HEK293 (cell line): ENCODE measurements around the gene BRWD1.

ENCODE experiments used
- GLI4 ChIP-seq: fragments of 450-650 bp; formaldehyde crosslinking; IDR thresholded peaks from 2 replicates; pipeline ENCODE4 v1.5.1; 2016; ENCODE audit warnings: missing biosample characterization, missing genetic modification characterization
- GLIS2 ChIP-seq: fragments of 450-650 bp; formaldehyde crosslinking; IDR thresholded peaks from 2 replicates; pipeline ENCODE4 v1.5.1; 2016; ENCODE audit warnings: missing biosample characterization, missing genetic modification characterization
- HOXD13 ChIP-seq: sonication (generic); formaldehyde crosslinking; IDR thresholded peaks from 2 replicates; pipeline ENCODE4 v1.8.0; 2022; ENCODE audit warnings: missing genetic modification reagents, borderline replicate concordance
- KLF7 ChIP-seq: fragments of 450-650 bp; formaldehyde crosslinking; IDR thresholded peaks from 2 replicates; pipeline ENCODE4 v1.5.1; 2016; ENCODE audit warnings: missing biosample characterization, missing genetic modification characterization, borderline replicate concordance
- MYNN ChIP-seq: fragments of 450-650 bp; formaldehyde crosslinking; IDR thresholded peaks from 2 replicates; pipeline ENCODE4 v1.5.1; 2016; ENCODE audit warnings: missing biosample characterization, missing genetic modification characterization, borderline replicate concordance
- REPIN1 ChIP-seq: fragments of 450-650 bp; formaldehyde crosslinking; IDR thresholded peaks from 2 replicates; pipeline ENCODE4 v1.5.1; 2017; ENCODE audit warnings: missing biosample characterization, missing genetic modification characterization, low read depth
- SCRT2 ChIP-seq: fragments of 450-650 bp; formaldehyde crosslinking; IDR thresholded peaks from 2 replicates; pipeline ENCODE4 v1.5.1; 2016; ENCODE audit warnings: missing biosample characterization, missing genetic modification characterization
- ZBTB17 ChIP-seq: fragments of 450-650 bp; formaldehyde crosslinking; IDR thresholded peaks from 2 replicates; pipeline ENCODE4 v1.5.1; 2016; ENCODE audit warnings: missing biosample characterization, missing genetic modification characterization
- ZBTB8A ChIP-seq: fragments of 450-650 bp; formaldehyde crosslinking; IDR thresholded peaks from 2 replicates; pipeline ENCODE4 v1.5.1; 2016; ENCODE audit warnings: missing biosample characterization, missing genetic modification characterization
- ZFP41 ChIP-seq: fragments of 450-650 bp; formaldehyde crosslinking; IDR thresholded peaks from 2 replicates; pipeline ENCODE4 v1.5.1; 2016; ENCODE audit warnings: missing biosample characterization, missing genetic modification characterization, borderline replicate concordance
- ZNF10 ChIP-seq: fragments of 450-650 bp; formaldehyde crosslinking; IDR thresholded peaks from 2 replicates; pipeline ENCODE4 v1.5.1; 2017; ENCODE audit warnings: missing biosample characterization, missing genetic modification characterization
- ZNF133 ChIP-seq: fragments of 450-650 bp; formaldehyde crosslinking; IDR thresholded peaks from 2 replicates; pipeline ENCODE4 v1.5.1; 2016; ENCODE audit warnings: missing biosample characterization, missing genetic modification characterization
- ZNF248 ChIP-seq: fragments of 450-650 bp; formaldehyde crosslinking; IDR thresholded peaks from 2 replicates; pipeline ENCODE4 v1.5.1; 2017; ENCODE audit warnings: missing biosample characterization, missing genetic modification characterization
- ZNF274 ChIP-seq, 2 experiments: fragments of 200-500 bp in 1 of 2; fragments of 450-650 bp in 1 of 2; sonication (Bioruptor generic) in 1 of 2; formaldehyde crosslinking in 1 of 2; IDR thresholded peaks; 2 replicates each; pipeline versions ENCODE4 v1.5.1 to v1.6.1; 2014 to 2016; ENCODE audit warnings: borderline replicate concordance in 1 of 2, inconsistent platforms in 1 of 2, low read length in 1 of 2, missing biosample characterization in 1 of 2, missing genetic modification characterization in 1 of 2
- ZNF311 ChIP-seq: fragments of 450-650 bp; formaldehyde crosslinking; IDR thresholded peaks from 2 replicates; pipeline ENCODE4 v1.5.1; 2017; ENCODE audit warnings: missing biosample characterization, missing genetic modification characterization, borderline replicate concordance
- ZNF366 ChIP-seq: fragments of 450-650 bp; formaldehyde crosslinking; conservative IDR thresholded peaks from 2 replicates; pipeline ENCODE4 v1.5.1; 2016; ENCODE audit warnings: missing biosample characterization, missing genetic modification characterization
- ZNF37A ChIP-seq: fragments of 450-650 bp; IDR thresholded peaks from 2 replicates; pipeline ENCODE4 v1.5.1; 2018; ENCODE audit warnings: missing biosample characterization, missing genetic modification characterization
- ZNF404 ChIP-seq: fragments of 450-650 bp; formaldehyde crosslinking; IDR thresholded peaks from 2 replicates; pipeline ENCODE4 v1.5.1; 2017; ENCODE audit warnings: missing biosample characterization, missing genetic modification characterization
- ZNF416 ChIP-seq: fragments of 450-650 bp; formaldehyde crosslinking; IDR thresholded peaks from 2 replicates; pipeline ENCODE4 v1.5.1; 2016; ENCODE audit warnings: missing biosample characterization, missing genetic modification characterization
- ZNF548 ChIP-seq: fragments of 450-650 bp; formaldehyde crosslinking; IDR thresholded peaks from 2 replicates; pipeline ENCODE4 v1.5.1; 2016; ENCODE audit warnings: missing biosample characterization, missing genetic modification characterization
- ZNF560 ChIP-seq: fragments of 450-650 bp; formaldehyde crosslinking; IDR thresholded peaks from 2 replicates; pipeline ENCODE4 v1.5.1; 2017; ENCODE audit warnings: missing biosample characterization, missing genetic modification characterization, borderline replicate concordance
- ZNF621 ChIP-seq: fragments of 450-650 bp; formaldehyde crosslinking; IDR thresholded peaks from 2 replicates; pipeline ENCODE4 v1.5.1; 2017; ENCODE audit warnings: missing biosample characterization, missing genetic modification characterization
- ZNF624 ChIP-seq: fragments of 450-650 bp; formaldehyde crosslinking; IDR thresholded peaks from 2 replicates; pipeline ENCODE4 v1.5.1; 2017; ENCODE audit warnings: missing biosample characterization, missing genetic modification characterization
- ZNF654 ChIP-seq: fragments of 450-650 bp; formaldehyde crosslinking; IDR thresholded peaks from 2 replicates; pipeline ENCODE4 v1.5.1; 2016; ENCODE audit warnings: low read depth, missing biosample characterization, missing genetic modification characterization
- ZNF664 ChIP-seq: fragments of 450-650 bp; formaldehyde crosslinking; IDR thresholded peaks from 2 replicates; pipeline ENCODE4 v1.5.1; 2016; ENCODE audit warnings: missing biosample characterization, missing genetic modification characterization
- ZNF670 ChIP-seq: fragments of 450-650 bp; formaldehyde crosslinking; IDR thresholded peaks from 2 replicates; pipeline ENCODE4 v1.5.1; 2016; ENCODE audit warnings: missing biosample characterization, missing genetic modification characterization, low read depth
- ZNF701 ChIP-seq: fragments of 450-650 bp; formaldehyde crosslinking; IDR thresholded peaks from 2 replicates; pipeline ENCODE4 v1.5.1; 2016; ENCODE audit warnings: missing biosample characterization, missing genetic modification characterization
- TF ChIP-seq, protein P1 (sequence below): fragments of 450-650 bp; formaldehyde crosslinking; IDR thresholded peaks from 2 replicates; pipeline ENCODE4 v1.5.1; 2016; ENCODE audit warnings: missing biosample characterization, missing genetic modification characterization, low read depth
- TF ChIP-seq, protein P2 (sequence below): fragments of 450-650 bp; formaldehyde crosslinking; IDR thresholded peaks from 2 replicates; pipeline ENCODE4 v1.5.1; 2016; ENCODE audit warnings: missing biosample characterization, missing genetic modification characterization
- TF ChIP-seq, protein P3 (sequence below): fragments of 450-650 bp; IDR thresholded peaks from 2 replicates; pipeline ENCODE4 v1.5.1; 2018; ENCODE audit warnings: missing biosample characterization, missing genetic modification characterization
- TF ChIP-seq, protein P4 (sequence below): fragments of 450-650 bp; formaldehyde crosslinking; IDR thresholded peaks from 2 replicates; pipeline ENCODE4 v1.5.1; 2016; ENCODE audit warnings: missing biosample characterization, missing genetic modification characterization
- TF ChIP-seq, protein P5 (sequence below): fragments of 450-650 bp; formaldehyde crosslinking; IDR thresholded peaks from 2 replicates; pipeline ENCODE4 v1.5.1; 2017; ENCODE audit warnings: missing biosample characterization, missing genetic modification characterization
- TF ChIP-seq, protein P6 (sequence below): fragments of 450-650 bp; formaldehyde crosslinking; IDR thresholded peaks from 2 replicates; pipeline ENCODE4 v1.5.1; 2016; ENCODE audit warnings: missing biosample characterization, missing genetic modification characterization, low read depth

The BRWD1 gene

DNA sequence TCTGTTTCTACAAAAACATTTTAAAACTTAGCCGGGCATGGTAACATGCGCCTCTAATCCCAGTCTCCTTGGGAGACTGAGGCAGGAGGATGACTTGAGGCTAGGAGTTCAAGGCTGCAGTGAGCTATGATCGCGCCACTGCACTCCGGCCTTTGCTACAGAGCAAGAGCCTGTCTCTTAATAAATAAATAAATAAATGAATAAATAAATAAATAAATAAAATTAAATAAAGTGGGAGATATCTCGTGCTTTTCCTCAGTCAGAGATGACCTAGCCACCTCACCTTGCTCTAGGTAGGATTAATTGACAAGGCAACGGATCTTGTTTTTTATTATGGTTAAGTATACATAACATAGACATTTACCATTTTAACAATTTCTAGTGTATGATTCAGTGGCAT lies 14.3 kb upstream of the BRWD1 start (continued):
- TF ChIP-seq, protein P1, sequence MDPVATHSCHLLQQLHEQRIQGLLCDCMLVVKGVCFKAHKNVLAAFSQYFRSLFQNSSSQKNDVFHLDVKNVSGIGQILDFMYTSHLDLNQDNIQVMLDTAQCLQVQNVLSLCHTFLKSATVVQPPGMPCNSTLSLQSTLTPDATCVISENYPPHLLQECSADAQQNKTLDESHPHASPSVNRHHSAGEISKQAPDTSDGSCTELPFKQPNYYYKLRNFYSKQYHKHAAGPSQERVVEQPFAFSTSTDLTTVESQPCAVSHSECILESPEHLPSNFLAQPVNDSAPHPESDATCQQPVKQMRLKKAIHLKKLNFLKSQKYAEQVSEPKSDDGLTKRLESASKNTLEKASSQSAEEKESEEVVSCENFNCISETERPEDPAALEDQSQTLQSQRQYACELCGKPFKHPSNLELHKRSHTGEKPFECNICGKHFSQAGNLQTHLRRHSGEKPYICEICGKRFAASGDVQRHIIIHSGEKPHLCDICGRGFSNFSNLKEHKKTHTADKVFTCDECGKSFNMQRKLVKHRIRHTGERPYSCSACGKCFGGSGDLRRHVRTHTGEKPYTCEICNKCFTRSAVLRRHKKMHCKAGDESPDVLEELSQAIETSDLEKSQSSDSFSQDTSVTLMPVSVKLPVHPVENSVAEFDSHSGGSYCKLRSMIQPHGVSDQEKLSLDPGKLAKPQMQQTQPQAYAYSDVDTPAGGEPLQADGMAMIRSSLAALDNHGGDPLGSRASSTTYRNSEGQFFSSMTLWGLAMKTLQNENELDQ, result no peak
- TF ChIP-seq ZNF624 (tag by site-specific recombination) (no peak), ZNF701 (tag by site-specific recombination) (no peak), ZNF366 (tag by site-specific recombination) (no peak), KLF7 (tag by site-specific recombination) (no peak), ZNF37A (tag by site-specific recombination) (no peak), ZNF248 (tag by site-specific recombination) (no peak), GLI4 (tag by site-specific recombination) (no peak), ZBTB8A (tag by site-specific recombination) (0 out of 2 replicates have a peak, but pooled peaks have one; percentile 35), ZFP41 (no peak), MYNN (tag by site-specific recombination) (no peak), ZNF548 (tag by site-specific recombination) (no peak), ZNF274 (IDR thresholded peaks at IDR 0.05; ENCODE audit: low read length) (no peak), ZNF274 (tag by site-specific recombination; IDR thresholded peaks at IDR 0.05; ENCODE audit: borderline replicate concordance) (no peak), ZNF404 (no peak), ZNF311 (tag by site-specific recombination) (no peak), ZNF621 (tag by site-specific recombination) (no peak), HOXD13 (CRISPR knock-in tag) (no peak), ZNF560 (tag by site-specific recombination) (no peak), ZBTB17 (tag by site-specific recombination) (no peak), GLIS2 (no peak), REPIN1 (tag by site-specific recombination) (no peak), ZNF416 (tag by site-specific recombination) (no peak), ZNF10 (tag by site-specific recombination) (no peak), ZNF664 (tag by site-specific recombination) (no peak), ZNF670 (tag by site-specific recombination) (no peak), ZNF654 (tag by site-specific recombination) (no peak), ZNF133 (tag by site-specific recombination) (no peak), SCRT2 (tag by site-specific recombination) (no peak)
- TF ChIP-seq, protein P2, sequence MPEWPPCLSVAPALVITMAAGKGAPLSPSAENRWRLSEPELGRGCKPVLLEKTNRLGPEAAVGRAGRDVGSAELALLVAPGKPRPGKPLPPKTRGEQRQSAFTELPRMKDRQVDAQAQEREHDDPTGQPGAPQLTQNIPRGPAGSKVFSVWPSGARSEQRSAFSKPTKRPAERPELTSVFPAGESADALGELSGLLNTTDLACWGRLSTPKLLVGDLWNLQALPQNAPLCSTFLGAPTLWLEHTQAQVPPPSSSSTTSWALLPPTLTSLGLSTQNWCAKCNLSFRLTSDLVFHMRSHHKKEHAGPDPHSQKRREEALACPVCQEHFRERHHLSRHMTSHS, result no peak
- TF ChIP-seq, protein P3, sequence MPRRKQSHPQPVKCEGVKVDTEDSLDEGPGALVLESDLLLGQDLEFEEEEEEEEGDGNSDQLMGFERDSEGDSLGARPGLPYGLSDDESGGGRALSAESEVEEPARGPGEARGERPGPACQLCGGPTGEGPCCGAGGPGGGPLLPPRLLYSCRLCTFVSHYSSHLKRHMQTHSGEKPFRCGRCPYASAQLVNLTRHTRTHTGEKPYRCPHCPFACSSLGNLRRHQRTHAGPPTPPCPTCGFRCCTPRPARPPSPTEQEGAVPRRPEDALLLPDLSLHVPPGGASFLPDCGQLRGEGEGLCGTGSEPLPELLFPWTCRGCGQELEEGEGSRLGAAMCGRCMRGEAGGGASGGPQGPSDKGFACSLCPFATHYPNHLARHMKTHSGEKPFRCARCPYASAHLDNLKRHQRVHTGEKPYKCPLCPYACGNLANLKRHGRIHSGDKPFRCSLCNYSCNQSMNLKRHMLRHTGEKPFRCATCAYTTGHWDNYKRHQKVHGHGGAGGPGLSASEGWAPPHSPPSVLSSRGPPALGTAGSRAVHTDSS (tag by site-specific recombination), result no peak
- TF ChIP-seq, protein P4, sequence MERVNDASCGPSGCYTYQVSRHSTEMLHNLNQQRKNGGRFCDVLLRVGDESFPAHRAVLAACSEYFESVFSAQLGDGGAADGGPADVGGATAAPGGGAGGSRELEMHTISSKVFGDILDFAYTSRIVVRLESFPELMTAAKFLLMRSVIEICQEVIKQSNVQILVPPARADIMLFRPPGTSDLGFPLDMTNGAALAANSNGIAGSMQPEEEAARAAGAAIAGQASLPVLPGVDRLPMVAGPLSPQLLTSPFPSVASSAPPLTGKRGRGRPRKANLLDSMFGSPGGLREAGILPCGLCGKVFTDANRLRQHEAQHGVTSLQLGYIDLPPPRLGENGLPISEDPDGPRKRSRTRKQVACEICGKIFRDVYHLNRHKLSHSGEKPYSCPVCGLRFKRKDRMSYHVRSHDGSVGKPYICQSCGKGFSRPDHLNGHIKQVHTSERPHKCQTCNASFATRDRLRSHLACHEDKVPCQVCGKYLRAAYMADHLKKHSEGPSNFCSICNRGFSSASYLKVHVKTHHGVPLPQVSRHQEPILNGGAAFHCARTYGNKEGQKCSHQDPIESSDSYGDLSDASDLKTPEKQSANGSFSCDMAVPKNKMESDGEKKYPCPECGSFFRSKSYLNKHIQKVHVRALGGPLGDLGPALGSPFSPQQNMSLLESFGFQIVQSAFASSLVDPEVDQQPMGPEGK, result no peak
- TF ChIP-seq, protein P5, sequence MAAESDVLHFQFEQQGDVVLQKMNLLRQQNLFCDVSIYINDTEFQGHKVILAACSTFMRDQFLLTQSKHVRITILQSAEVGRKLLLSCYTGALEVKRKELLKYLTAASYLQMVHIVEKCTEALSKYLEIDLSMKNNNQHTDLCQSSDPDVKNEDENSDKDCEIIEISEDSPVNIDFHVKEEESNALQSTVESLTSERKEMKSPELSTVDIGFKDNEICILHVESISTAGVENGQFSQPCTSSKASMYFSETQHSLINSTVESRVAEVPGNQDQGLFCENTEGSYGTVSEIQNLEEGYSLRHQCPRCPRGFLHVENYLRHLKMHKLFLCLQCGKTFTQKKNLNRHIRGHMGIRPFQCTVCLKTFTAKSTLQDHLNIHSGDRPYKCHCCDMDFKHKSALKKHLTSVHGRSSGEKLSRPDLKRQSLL (tag by site-specific recombination), result no peak
- TF ChIP-seq, protein P6, sequence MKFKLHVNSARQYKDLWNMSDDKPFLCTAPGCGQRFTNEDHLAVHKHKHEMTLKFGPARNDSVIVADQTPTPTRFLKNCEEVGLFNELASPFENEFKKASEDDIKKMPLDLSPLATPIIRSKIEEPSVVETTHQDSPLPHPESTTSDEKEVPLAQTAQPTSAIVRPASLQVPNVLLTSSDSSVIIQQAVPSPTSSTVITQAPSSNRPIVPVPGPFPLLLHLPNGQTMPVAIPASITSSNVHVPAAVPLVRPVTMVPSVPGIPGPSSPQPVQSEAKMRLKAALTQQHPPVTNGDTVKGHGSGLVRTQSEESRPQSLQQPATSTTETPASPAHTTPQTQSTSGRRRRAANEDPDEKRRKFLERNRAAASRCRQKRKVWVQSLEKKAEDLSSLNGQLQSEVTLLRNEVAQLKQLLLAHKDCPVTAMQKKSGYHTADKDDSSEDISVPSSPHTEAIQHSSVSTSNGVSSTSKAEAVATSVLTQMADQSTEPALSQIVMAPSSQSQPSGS (tag by site-specific recombination), result no peak
